CD8-positive, alpha-beta memory T cell (primary cell): Measurements from ENCODE around the gene CCL17. TPM values are rescaled to one million over a fixed set of nuclear protein-coding genes. Genes with fewer than 3 reads are reported as not detected.
A peak's percentile ranks its signal among the peaks of the same experiment; 100 is the strongest.

Source experiments
- CTCF ChIA-PET: fragments of 350-600 bp; sonication (Branson Sonifier 250); formaldehyde crosslinking; loops from one replicate; lab custom pipeline; 2021; ENCODE audit warnings: antibody characterized with exemption; lab: Charles Lee
- POLR2A ChIA-PET: fragments of 350-600 bp; sonication (Branson Sonifier 250); formaldehyde crosslinking; loops from one replicate; lab custom pipeline; 2021; ENCODE audit warnings: antibody characterized with exemption; lab: Charles Lee
- DNase-seq, 5 donors: peaks; one replicate each; pipeline versions ENCODE4 v3.0.0 to v3.0.0-alpha.2; 2020 to 2022; ENCODE audit warnings: mixed read lengths in 1 of 5
- H3K27ac ChIP-seq: one replicate; pipeline ENCODE4 v1.7.0; 2013; ENCODE audit warnings: low read depth, mild to moderate bottlenecking, low read length, moderate library complexity
- H3K27me3 ChIP-seq: 2 replicates; pipeline ENCODE4 v1.7.0; 2013; ENCODE audit warnings: low read length, mild to moderate bottlenecking; ENCODE audit not compliant: insufficient read depth, poor library complexity, severe bottlenecking
- H3K36me3 ChIP-seq: 2 replicates; pipeline ENCODE4 v1.7.0; 2013; ENCODE audit warnings: mild to moderate bottlenecking, low read length, moderate library complexity; ENCODE audit not compliant: insufficient read depth
- H3K4me1 ChIP-seq: 2 replicates; pipeline ENCODE4 v1.7.0; 2013; ENCODE audit warnings: mild to moderate bottlenecking, low read length, moderate library complexity; ENCODE audit not compliant: insufficient read depth
- H3K4me3 ChIP-seq: 2 replicates; pipeline ENCODE4 v1.7.0; 2013; ENCODE audit warnings: mild to moderate bottlenecking, low read length
- H3K9me3 ChIP-seq: 2 replicates; pipeline ENCODE4 v1.7.0; 2013; ENCODE audit warnings: mild to moderate bottlenecking, low read length
- H3K27ac Mint-ChIP-seq, 8 donors: one replicate each; pipeline ENCODE4 v1.8.0; 2020 to 2021; ENCODE audit warnings: mixed read lengths in 8 of 8, mild to moderate bottlenecking in 6 of 8, inconsistent platforms in 3 of 8, moderate library complexity in 3 of 8
- H3K27me3 Mint-ChIP-seq, 2 donors: one replicate each; pipeline ENCODE4 v1.8.0; 2020 to 2021; ENCODE audit warnings: mixed read lengths in 2 of 2, mild to moderate bottlenecking in 1 of 2, moderate library complexity in 1 of 2
- H3K36me3 Mint-ChIP-seq, 3 donors: one replicate each; pipeline ENCODE4 v1.8.0; 2020 to 2021; ENCODE audit warnings: mixed read lengths in 3 of 3, inconsistent platforms in 1 of 3, mild to moderate bottlenecking in 1 of 3
- H3K4me1 Mint-ChIP-seq, 3 donors: one replicate each; pipeline ENCODE4 v1.8.0; 2020 to 2021; ENCODE audit warnings: mixed read lengths in 3 of 3, inconsistent platforms in 1 of 3, mild to moderate bottlenecking in 1 of 3
- H3K4me3 Mint-ChIP-seq, 7 donors: one replicate each; pipeline ENCODE4 v1.8.0; 2020 to 2021; ENCODE audit warnings: mixed read lengths in 7 of 7, mild to moderate bottlenecking in 6 of 7, moderate library complexity in 4 of 7, inconsistent platforms in 2 of 7
- H3K9me3 Mint-ChIP-seq, 5 donors: one replicate each; pipeline ENCODE4 v1.8.0; 2020 to 2022; ENCODE audit warnings: mixed read lengths in 5 of 5, mild to moderate bottlenecking in 3 of 5, moderate library complexity in 2 of 5, inconsistent platforms in 1 of 5
- polyA plus RNA-seq: library from polyadenylated mRNA; unstranded; fragments of 300-500 nt; fragmentation: Illumina TruSeq; gene quantifications from one replicate; pipeline ENCODE4 v1.2.3, GENCODE V29; 2021
- total RNA-seq, 2 experiments: library from RNA; stranded (reverse); gene quantifications; one replicate each; pipeline ENCODE4 v1.2.3, GENCODE V29; 2021

The CCL17 gene
- total and polyA plus RNA-seq, 3 experiments from 2014 or later: 18.6 to 18.9 TPM; not detected in 1

DNA sequence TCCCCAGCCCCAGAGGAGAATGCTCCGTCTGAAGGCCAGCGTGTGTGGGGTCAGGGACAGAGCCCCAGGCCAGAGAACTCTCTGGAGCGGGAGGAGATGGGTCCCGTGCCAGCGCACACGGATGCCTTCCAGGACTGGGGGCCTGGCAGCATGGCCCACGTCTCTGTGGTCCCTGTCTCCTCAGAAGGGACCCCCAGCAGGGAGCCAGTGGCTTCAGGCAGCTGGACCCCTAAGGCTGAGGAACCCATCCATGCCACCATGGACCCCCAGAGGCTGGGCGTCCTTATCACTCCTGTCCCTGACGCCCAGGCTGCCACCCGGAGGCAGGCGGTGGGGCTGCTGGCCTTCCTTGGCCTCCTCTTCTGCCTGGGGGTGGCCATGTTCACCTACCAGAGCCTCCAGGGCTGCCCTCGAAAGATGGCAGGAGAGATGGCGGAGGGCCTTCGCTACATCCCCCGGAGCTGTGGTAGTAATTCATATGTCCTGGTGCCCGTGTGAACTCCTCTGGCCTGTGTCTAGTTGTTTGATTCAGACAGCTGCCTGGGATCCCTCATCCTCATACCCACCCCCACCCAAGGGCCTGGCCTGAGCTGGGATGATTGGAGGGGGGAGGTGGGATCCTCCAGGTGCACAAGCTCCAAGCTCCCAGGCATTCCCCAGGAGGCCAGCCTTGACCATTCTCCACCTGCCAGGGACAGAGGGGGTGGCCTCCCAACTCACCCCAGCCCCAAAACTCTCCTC is 21.9 kb upstream of the CCL17 start:
- H3K4me1 ChIP-seq: no peaks in the 10 kb centered on the region
- no peaks in the 10 kb centered on the region for H3K36me3 ChIP-seq
- no peak overlapping the region for H3K4me3 ChIP-seq
- H3K9me3 ChIP-seq: no peaks in the 10 kb centered on the region
- Mint-ChIP-seq H3K9me3 (no peaks in the 10 kb centered on the region), H3K27me3 (no peaks in the 10 kb centered on the region), H3K27ac (no peak overlapping the region), H3K4me1 (peaks cover 2 to 10% (median 4%) of the 10 kb centered on the region in 3 donors), H3K4me3 (no peak overlapping the region), H3K36me3 (peaks cover 0 to 1% (median 0%) of the 10 kb centered on the region in 3 donors)
- no peaks in the 10 kb centered on the region for H3K27me3 ChIP-seq
- no peak overlapping the region for H3K27ac ChIP-seq
- ChIA-PET POLR2A (no interaction called here), CTCF (no interaction called here)
- peak in 1 of 5 donors; percentile 27 for DNase-seq

DNA sequence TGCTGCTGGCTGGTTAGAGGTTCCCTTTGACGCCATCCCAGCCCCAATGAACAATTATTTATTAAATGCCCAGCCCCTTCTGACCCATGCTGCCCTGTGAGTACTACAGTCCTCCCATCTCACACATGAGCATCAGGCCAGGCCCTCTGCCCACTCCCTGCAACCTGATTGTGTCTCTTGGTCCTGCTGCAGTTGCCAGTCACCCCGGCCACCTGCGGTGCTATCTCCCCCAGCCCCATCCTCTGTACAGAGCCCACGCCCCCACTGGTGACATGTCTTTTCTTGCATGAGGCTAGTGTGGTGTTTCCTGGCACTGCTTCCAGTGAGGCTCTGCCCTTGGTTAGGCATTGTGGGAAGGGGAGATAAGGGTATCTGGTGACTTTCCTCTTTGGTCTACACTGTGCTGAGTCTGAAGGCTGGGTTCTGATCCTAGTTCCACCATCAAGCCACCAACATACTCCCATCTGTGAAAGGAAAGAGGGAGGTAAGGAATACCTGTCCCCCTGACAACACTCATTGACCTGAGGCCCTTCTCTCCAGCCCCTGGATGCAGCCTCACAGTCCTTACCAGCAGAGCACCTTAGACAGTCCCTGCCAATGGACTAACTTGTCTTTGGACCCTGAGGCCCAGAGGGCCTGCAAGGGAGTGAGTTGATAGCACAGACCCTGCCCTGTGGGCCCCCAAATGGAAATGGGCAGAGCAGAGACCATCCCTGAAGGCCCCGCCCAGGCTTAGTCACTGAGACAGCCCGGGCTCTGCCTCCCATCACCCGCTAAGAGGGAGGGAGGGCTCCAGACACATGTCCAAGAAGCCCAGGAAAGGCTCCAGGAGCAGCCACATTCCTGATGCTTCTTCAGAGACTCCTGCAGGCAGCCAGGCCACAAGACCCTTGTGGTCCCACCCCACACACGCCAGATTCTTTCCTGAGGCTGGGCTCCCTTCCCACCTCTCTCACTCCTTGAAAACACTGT is 21.0 kb upstream of the CCL17 start:
- Mint-ChIP-seq H3K4me3 (peak overlapping the region in 1 of 7 donors; percentile 46), H3K27ac (peak overlapping the region in 2 of 8 donors; percentile 5 to 50), H3K4me1 (peaks cover 2 to 6% (median 4%) of the 10 kb centered on the region in 3 donors), H3K27me3 (no peaks in the 10 kb centered on the region), H3K9me3 (no peaks in the 10 kb centered on the region), H3K36me3 (peaks cover 0 to 1% (median 0%) of the 10 kb centered on the region in 3 donors)
- no peaks in the 10 kb centered on the region for H3K27me3 ChIP-seq
- H3K36me3 ChIP-seq: no peaks in the 10 kb centered on the region
- H3K4me1 ChIP-seq: no peaks in the 10 kb centered on the region
- no peak overlapping the region for H3K4me3 ChIP-seq
- H3K27ac ChIP-seq: no peak overlapping the region
- POLR2A ChIA-PET: no interaction called here
- CTCF ChIA-PET: no interaction called here
- peak in 1 of 5 donors; percentile 12 for DNase-seq
- no peaks in the 10 kb centered on the region for H3K9me3 ChIP-seq

DNA sequence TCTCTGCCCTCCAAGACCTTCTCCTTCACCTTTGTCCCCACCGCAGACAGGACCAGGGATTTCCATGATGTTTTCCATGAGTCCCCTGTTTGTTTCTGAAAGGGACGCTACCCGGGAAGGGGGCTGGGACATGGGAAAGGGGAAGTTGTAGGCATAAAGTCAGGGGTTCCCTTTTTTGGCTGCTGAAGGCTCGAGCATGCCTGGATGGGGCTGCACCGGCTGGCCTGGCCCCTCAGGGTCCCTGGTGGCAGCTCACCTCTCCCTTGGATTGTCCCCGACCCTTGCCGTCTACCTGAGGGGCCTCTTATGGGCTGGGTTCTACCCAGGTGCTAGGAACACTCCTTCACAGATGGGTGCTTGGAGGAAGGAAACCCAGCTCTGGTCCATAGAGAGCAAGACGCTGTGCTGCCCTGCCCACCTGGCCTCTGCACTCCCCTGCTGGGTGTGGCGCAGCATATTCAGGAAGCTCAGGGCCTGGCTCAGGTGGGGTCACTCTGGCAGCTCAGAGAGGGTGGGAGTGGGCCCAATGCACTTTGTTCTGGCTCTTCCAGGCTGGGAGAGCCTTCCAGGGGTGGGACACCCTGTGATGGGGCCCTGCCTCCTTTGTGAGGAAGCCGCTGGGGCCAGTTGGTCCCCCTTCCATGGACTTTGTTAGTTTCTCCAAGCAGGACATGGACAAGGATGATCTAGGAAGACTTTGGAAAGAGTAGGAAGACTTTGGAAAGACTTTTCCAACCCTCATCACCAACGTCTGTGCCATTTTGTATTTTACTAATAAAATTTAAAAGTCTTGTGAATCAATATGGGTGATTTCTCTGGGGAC is 20.1 kb upstream of the CCL17 start:
- H3K4me3 Mint-ChIP-seq: no peak overlapping the region
- DNase-seq: peak in 1 of 5 donors; percentile 18
- Histone ChIP-seq H3K36me3 (no peaks in the 10 kb centered on the region), H3K4me3 (no peak overlapping the region), H3K4me1 (no peaks in the 10 kb centered on the region), H3K27me3 (no peaks in the 10 kb centered on the region), H3K27ac (no peak overlapping the region), H3K9me3 (no peaks in the 10 kb centered on the region)
- peak overlapping the region in 1 of 8 donors; percentile 5 for H3K27ac Mint-ChIP-seq
- H3K9me3 Mint-ChIP-seq: no peaks in the 10 kb centered on the region
- ChIA-PET CTCF (interaction anchor here (1.3 kb wide), 1 partner anchor 11 kb away, joined by 3 read pairs; no protein-coding TSS in a partner anchor), POLR2A (no interaction called here)
- H3K4me1 Mint-ChIP-seq: peaks cover 2 to 6% (median 4%) of the 10 kb centered on the region in 3 donors
- no peaks in the 10 kb centered on the region for H3K27me3 Mint-ChIP-seq
- H3K36me3 Mint-ChIP-seq: peaks cover 0 to 1% (median 0%) of the 10 kb centered on the region in 3 donors

DNA sequence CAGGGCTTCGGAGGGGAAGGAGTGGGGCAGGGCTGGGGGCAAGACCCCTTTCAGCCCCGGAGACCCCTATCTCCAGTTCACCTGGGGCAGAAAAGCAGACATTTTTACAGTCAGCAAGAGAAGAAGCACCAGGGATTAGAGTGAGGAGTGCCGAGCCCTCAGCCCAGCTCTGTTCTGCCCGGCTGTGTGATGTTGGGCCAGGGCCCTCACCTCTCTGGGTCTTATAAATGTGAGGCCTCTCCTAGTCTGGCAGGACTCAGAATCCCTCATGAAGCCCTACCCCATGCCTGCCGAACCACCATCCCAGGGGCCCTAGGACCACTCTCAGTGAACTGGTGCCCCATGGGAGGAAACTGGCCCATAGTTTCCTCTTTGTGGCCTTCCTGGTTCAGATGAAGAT is 19.5 kb upstream of the CCL17 start:
- Mint-ChIP-seq H3K4me1 (peaks cover 2 to 6% (median 4%) of the 10 kb centered on the region in 3 donors), H3K4me3 (no peak overlapping the region), H3K27me3 (no peaks in the 10 kb centered on the region), H3K27ac (peak overlapping the region in 1 of 8 donors; percentile 72), H3K36me3 (peaks cover 0 to 1% (median 0%) of the 10 kb centered on the region in 3 donors), H3K9me3 (no peaks in the 10 kb centered on the region)
- POLR2A ChIA-PET: no interaction called here
- H3K27ac ChIP-seq: no peak overlapping the region
- no peak overlapping the region for H3K4me3 ChIP-seq
- H3K4me1 ChIP-seq: no peaks in the 10 kb centered on the region
- no peaks in the 10 kb centered on the region for H3K27me3 ChIP-seq
- peak in 1 of 5 donors; percentile 8 for DNase-seq
- CTCF ChIA-PET: interaction anchor here (1.3 kb wide), 1 partner anchor 10 kb away, joined by 3 read pairs; no protein-coding TSS in a partner anchor
- no peaks in the 10 kb centered on the region for H3K9me3 ChIP-seq
- H3K36me3 ChIP-seq: no peaks in the 10 kb centered on the region

DNA sequence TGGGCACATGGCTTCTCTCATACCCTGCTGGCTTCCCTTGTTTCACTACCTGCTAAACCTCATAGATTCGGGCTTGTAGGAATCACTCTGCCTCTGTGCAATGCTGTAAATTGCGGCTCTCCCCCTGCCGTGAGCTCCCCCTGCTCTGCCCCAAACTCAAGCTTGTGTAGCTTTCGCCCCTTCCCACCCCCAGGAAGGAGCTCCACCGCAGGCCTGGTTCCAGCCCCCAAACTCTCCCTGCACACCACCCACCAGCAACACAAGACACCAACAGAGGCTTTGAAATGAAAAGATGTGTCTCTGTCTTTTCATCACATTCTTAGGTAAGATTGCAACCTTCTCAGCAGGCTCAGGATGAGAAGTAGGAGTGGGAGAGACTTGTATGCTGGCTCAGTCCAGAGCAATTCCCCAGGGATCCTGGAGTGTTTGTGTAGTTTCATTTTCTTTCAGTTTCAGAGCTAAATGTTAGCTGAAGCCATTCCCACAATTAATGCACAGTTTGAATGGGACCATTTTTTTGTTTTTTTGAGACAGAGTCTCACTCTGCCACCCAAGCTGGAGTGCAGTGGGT is 18.1 kb upstream of the CCL17 start:
- DNase-seq: peak in 1 of 5 donors; percentile 15
- Mint-ChIP-seq H3K9me3 (no peaks in the 10 kb centered on the region), H3K27me3 (peaks cover 0 to 5% of the 10 kb centered on the region in 2 donors), H3K27ac (peak overlapping the region in 3 of 8 donors; percentile 19 to 42 (median 24)), H3K36me3 (peaks cover 0 to 1% (median 0%) of the 10 kb centered on the region in 3 donors), H3K4me3 (peak overlapping the region in 1 of 7 donors; percentile 35), H3K4me1 (peaks cover under 1 to 4% (median 2%) of the 10 kb centered on the region in 3 donors)
- H3K27me3 ChIP-seq: no peaks in the 10 kb centered on the region
- H3K9me3 ChIP-seq: no peaks in the 10 kb centered on the region
- no peak overlapping the region for H3K27ac ChIP-seq
- H3K4me1 ChIP-seq: no peaks in the 10 kb centered on the region
- CTCF ChIA-PET: no interaction called here
- no peaks in the 10 kb centered on the region for H3K36me3 ChIP-seq
- no peak overlapping the region for H3K4me3 ChIP-seq
- POLR2A ChIA-PET: no interaction called here

DNA sequence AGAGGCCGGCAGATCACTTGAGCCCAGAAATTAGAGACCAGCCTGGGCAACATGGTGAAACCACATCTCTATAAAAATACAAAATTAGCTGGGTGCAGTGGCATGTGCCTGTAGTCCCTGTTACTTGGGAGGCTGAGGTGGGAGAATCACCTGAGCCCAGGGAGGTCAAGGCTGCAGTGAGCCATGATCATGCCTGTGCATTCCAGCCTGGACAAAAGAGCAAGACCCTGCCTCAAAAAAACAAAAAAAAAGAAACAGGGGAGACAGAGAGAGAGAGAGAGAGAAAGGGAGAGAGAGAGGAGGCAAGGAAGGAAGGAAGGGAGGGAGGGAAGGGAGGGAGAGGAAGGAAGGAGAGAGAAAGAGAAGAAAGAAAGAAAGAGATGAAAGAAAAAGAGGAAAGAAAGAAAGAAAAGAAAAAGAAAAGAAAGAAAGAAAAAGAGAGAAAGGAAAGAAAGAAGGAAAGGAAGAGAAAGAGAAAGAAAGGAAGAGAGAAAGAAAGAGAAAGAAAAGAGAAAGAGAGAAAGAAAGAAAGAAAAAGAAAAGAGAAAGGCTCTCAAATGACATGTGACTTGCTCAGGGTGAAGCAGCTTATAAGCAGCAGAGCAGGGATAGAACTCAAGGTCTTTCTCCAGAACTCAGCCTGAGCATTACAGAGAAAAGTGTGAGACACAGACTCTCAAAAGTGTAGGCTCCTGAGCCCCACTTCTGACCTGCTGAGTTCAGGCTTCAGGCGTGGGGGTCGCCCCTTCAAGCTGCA is 16.8 kb upstream of the CCL17 start:
- H3K4me3 ChIP-seq: no peak overlapping the region
- no peaks in the 10 kb centered on the region for H3K36me3 ChIP-seq
- Mint-ChIP-seq H3K9me3 (no peaks in the 10 kb centered on the region), H3K27me3 (peaks cover 5 to 7% of the 10 kb centered on the region in 2 donors), H3K36me3 (peaks cover 0 to 1% (median 0%) of the 10 kb centered on the region in 3 donors), H3K4me1 (peaks cover 0 to 4% (median 2%) of the 10 kb centered on the region in 3 donors), H3K4me3 (no peak overlapping the region), H3K27ac (no peak overlapping the region)
- DNase-seq: peak in 1 of 5 donors; percentile 8
- ChIA-PET CTCF (no interaction called here), POLR2A (no interaction called here)
- H3K4me1 ChIP-seq: no peaks in the 10 kb centered on the region
- no peaks in the 10 kb centered on the region for H3K27me3 ChIP-seq
- H3K27ac ChIP-seq: no peak overlapping the region
- no peaks in the 10 kb centered on the region for H3K9me3 ChIP-seq
